HG03175 (cell line): ENCODE data around the gene AFF4.
A peak's percentile ranks its signal among the peaks of the same experiment; 100 is the strongest.
"Not testable (repeated sequence)": the region's sequence is repeated elsewhere in the genome, so short reads cannot be mapped to it uniquely, and the experiment has no call there.

Experiments
- ATAC-seq: cut with Tn5 transposase; IDR thresholded peaks from one replicate; pipeline ENCODE4 v1.9.1; 2021; ENCODE audit warnings: mild to moderate bottlenecking, moderate library complexity; ENCODE audit not compliant: unreplicated experiment

The AFF4 gene

GRCh38 chr5:132963171-132964104 lies at the start of gene AFF4:
Gene AFF4 (minus strand): TSS chr5:132963634. CDS start chr5:132937189, 26,445 bp downstream.
- ATAC-seq = peak; percentile 94

DNA sequence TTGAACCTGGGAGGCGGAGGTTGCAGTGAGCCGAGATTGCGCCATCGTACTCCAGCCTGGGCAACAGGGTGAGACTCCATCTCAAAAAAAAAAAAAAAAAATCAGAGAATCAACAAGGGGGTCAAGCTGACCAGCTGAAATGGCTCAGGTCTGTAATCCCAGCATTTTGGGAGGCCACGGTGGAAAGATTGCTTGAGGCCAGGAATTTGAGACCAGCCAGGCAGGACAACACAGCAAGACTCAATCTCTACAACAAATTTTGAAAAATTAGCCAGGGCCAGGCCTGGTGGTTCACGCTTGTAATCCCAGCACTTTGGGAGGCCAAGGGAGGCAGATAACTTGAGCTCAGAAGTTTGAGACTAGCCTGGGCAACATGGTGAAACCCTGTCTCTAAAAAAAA lies 45.0 kb upstream of the AFF4 start:
- ATAC-seq = not testable (repeated sequence)

DNA sequence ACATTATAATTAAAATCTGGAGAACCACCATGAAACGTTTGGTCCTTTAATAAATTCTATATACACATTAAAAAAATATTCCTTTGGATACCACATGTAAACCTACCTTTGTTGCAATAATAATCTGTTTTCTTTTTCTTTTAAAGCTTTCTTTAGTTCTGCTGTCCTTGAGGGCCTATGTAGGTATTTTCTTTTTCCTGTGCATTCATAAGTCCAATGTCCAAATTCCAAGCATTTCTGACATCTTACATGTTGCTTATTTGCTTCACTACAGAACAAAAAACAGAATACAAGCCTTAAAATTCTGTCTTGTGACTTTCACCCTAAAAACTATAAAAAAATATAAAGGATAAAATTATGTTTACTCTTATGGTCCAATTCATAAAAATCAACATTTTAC lies 43.2 kb upstream of the AFF4 start:
- ATAC-seq = no peak

- no peak for ATAC-seq
These were observed 35.8 kb upstream of the AFF4 start for GRCh38 chr5:132999246-132999645.

GRCh38 chr5:132998556-132998955 lies 35.1 kb upstream of the AFF4 start:
- no peak for ATAC-seq

GRCh38 chr5:132996307-132996706 lies 32.9 kb upstream of the AFF4 start:
- no peak for ATAC-seq

DNA sequence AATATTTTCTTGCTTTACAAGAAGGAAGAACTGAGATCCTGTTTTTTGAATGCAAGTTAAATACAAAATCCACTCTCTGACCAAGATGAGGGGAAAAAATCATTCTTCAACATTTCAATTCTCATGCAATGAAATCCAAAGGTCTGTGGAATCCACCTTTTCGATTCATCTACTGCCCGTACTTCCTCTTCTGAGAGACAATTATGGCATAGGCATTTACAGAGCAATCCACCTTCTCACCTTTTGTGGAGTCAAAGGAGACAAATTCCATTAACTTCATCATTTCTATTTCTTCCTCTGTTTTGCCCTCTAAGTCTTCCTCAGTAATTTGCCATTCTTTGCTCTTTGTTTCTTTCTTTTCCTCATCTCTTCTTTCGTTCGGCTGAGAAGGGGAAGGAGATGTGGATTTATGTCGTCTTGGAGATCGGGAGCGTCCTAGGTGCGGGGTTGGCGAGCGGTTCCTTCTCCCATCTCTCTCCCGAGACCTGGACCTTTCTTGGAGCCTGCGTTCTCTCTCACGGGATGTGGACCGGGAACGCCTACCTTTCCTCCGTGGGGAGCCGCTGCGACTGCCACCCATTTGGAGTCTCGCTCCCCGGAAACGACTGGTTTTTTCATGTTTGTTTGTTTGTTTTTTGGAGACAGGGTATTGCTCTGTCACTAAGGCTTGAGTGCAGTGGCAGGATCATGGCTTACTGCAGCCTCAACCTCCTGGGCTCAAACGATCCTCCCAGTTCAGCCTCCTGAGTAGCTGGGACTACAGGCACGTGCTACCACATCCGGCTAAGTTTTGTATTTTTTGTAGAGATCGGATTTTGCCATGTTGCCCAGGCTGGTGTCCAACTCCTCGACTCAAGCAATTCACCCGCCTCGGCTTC lies 24.3 kb upstream of the AFF4 start:
- no peak for ATAC-seq

DNA sequence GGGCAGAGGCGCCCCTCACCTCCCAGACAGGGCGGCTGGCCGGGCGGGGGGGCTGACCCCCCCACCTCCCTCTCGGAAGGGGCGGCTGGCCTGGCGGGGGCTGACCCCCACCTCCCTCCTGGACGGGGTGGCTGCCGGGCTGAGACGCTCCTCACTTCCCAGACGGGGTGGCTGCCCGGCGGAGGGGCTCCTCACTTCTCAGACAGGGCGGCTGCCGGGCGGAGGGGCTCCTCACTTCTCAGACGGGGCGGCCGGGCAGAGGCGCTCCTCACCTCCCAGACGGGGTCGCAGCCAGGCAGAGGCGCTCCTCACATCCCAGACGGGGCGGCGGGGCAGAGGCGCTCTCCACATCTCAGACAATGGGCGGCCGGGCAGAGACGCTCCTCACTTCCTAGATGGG lies 19.5 kb upstream of the AFF4 start:
- not testable (repeated sequence) for ATAC-seq

DNA sequence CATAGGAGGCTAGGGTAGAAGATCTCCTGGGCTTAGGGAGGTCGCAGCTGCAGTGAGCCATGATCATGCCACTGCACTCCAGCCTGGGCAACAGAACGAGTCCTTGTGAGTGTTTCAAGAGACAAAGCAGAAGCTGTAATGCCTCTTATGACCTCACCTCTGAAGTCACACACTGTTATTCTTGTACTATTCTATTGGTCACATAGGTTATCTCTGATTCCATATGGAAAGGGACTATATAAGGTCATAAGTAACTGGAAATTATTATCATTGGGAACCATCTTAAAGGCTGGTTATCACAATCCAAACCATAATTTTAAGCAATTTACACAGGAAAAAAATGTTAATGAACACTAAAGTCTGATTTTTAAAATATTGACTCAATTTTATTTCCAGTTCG lies 17.9 kb upstream of the AFF4 start:
- ATAC-seq = no peak

- ATAC-seq = no peak
These were observed 16.5 kb upstream of the AFF4 start for GRCh38 chr5:132979976-132980375.

DNA sequence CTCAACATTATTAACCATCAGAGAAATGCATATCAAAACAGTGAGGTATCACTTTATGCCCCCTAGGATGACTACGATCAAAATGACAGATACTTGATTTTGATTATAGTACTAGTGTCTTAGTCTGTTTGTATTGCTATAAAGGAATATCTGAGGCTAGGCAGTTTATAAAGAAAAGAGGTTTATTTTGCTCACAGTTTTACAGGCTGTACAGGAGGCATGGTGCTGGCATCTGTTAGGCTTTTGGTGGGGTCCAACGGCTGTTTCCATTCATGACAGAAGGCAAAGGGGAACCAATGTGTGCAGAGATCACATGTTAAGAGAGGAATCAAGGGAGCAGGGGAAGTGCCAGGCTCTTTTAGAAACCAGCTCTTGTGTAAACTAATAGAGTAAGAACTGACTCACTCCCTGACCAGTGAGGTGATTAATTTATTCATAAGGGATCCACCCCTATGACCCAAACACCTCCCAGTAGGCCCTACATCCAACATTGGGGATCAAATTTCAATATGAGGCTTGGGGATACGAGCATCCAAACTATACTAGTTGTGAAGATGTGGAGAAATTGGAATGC lies 16.0 kb upstream of the AFF4 start:
- no peak for ATAC-seq

- no peak for ATAC-seq
These were observed 13.4 kb upstream of the AFF4 start for GRCh38 chr5:132976852-132977251.

GRCh38 chr5:132972436-132972828 lies 9.0 kb upstream of the AFF4 start:
- not testable (repeated sequence) for ATAC-seq

DNA sequence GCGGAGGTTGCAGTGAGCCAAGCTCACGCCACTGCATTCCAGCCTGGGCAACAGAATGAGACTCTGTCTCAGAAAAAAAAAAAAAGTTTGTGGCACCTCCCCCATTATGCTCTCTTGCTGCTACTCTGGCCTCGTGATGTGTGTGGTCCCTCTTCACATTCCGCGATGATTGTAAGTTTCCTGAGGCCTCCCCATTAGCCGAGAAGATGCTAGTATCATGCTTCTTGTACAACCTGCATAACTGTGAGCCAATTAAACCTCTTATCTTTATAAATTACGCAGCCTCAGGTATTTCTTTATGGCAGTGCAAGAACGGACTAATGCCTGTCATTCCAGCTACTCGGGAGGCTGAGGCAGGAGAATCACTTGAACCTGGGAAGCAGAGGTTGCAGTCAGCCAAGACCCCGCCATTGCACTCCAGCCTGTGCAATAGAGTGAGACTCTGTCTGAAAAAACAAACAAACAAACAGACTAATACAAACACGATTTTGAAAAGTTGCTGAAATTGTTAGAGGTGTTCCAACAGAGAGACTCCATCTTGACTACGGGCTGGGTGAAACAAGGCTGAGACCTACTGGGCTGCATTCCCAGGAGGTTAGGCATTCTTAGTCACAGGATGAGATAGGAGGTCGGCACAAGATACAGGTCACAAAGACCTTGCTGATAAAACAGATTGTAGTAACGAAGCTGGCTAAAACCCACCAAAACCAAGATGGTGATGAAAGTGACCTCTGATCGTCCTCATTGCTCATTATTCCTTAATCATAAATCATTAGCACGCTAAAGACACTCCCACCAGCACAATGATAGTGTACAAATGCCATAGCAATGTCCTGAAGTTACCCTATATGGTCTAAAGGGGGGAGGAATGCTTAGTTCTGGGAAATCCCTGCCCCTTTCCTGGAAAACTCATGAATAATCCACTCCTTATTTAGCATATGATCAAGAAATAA lies 8.3 kb upstream of the AFF4 start:
- ATAC-seq = no peak

DNA sequence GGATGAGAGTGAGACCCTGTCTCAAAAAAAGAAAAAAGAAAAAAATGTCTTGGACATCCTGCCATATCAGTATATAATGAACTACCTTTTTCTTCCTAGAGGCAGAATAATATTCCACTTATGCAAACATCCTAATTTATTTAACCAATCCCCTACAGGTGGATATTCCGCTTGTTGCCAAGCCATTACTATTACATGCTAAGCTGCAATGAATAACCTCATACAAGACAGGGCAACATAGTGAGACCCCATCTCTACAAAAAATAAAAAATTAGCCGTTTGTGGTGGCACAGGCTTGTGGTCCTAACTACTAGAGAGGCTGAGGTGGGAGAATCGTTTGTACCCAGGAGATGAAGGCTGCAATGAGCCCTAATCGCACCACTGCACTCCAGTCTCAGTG lies 1.7 kb upstream of the AFF4 start:
- ATAC-seq = no peak

- ATAC-seq = no peak
These were observed 909 bp downstream of the AFF4 start for GRCh38 chr5:132962429-132963021.

- no peak for ATAC-seq
These were observed 1.5 kb downstream of the AFF4 start for GRCh38 chr5:132961887-132962286.

- not testable (repeated sequence) for ATAC-seq
These were observed 2.2 kb downstream of the AFF4 start for GRCh38 chr5:132961123-132961815.

GRCh38 chr5:132956166-132956799 lies 7.2 kb downstream of the AFF4 start:
- ATAC-seq = not testable (repeated sequence)
